ENCODE results near the gene CHRM3. TPM values are rescaled to one million over a fixed set of nuclear protein-coding genes. Genes with fewer than 3 reads are reported as not detected.

The CHRM3 gene
- total and polyA plus RNA-seq, 2 experiments from 2014 or later = 4.8 to 13.8 TPM

- no peak for TF ChIP-seq EZH2phosphoT487 (IDR thresholded peaks at IDR 0.05; ENCODE audit: unreplicated experiment)
- no peak for TF ChIP-seq ZNF462 (CRISPR knock-in tag; IDR thresholded peaks at IDR 0.05)
Observed at GRCh38 chr1:239389703-239390102, 3.3 kb downstream of the CHRM3 start (continued).

- Histone ChIP-seq H2AFZ (no peak overlapping the region), H3K27ac (ENCODE audit: low read depth) (no peak overlapping the region), H3K27me3 (ENCODE audit: insufficient read depth) (peaks cover 25% of the 10 kb centered on the region), H4K20me1 (replicated peaks; ENCODE audit: insufficient read depth) (peaks cover 7% of the 10 kb centered on the region), H3F3A (replicated peaks; ENCODE audit: low read depth) (no peaks in the 10 kb centered on the region), H3K36me3 (ENCODE audit: insufficient read depth) (no peaks in the 10 kb centered on the region), H3K4me3 (no peak overlapping the region), H3K79me2 (replicated peaks; ENCODE audit: insufficient read depth) (no peaks in the 10 kb centered on the region; the same call in 1 of the 2 replicates), H3K9me2 (ENCODE audit: insufficient read depth) (peaks cover 6% of the 10 kb centered on the region; the same call in 1 of the 2 replicates), H3K4me2 (no peak overlapping the region), H3K4me1 (ENCODE audit: insufficient read depth) (peaks cover 5% of the 10 kb centered on the region; the same call in 1 of the 2 replicates)
- Mint-ChIP-seq H3K36me3 (ENCODE audit: low read depth) (no peaks in the 10 kb centered on the region), H3K27me3 (ENCODE audit: insufficient read depth, low read depth, poor library complexity) (peaks cover 21% of the 10 kb centered on the region), H3K9me3 (no peaks in the 10 kb centered on the region), H3K4me3 (no peak overlapping the region), H3K27ac (no peak overlapping the region), H3K4me1 (peaks cover 6% of the 10 kb centered on the region; the same call in 2 of the 3 replicates)
- ATAC-seq (no peak), DNase-seq (ENCODE audit: low spot score) (no peak)
- TF ChIP-seq ZNF331 (CRISPR knock-in tag; IDR thresholded peaks at IDR 0.05; ENCODE audit: low read depth) (no peak), ZNF114 (CRISPR knock-in tag; IDR thresholded peaks at IDR 0.05) (no peak), CREB1 (CRISPR knock-in tag; IDR thresholded peaks at IDR 0.05; ENCODE audit: low read depth) (no peak), CTCF (conservative IDR thresholded peaks at IDR 0.05; ENCODE audit: low read depth in 2 of 2) (no peak), NANOG (IDR thresholded peaks at IDR 0.05; ENCODE audit: borderline replicate concordance) (no peak), POLR2AphosphoS5 (IDR thresholded peaks at IDR 0.05; ENCODE audit: low read depth) (no peak), ZNF462 (CRISPR knock-in tag; IDR thresholded peaks at IDR 0.05) (no peak)
Observed at GRCh38 chr1:239392271-239392670, 5.9 kb downstream of the CHRM3 start.

Measured in GM23338 (cell line).